Stomach (tissue), 4 donors: ENCODE results near the gene CDK3.
"Not testable (repeated sequence)": the region's sequence is repeated elsewhere in the genome, so short reads cannot be mapped to it uniquely, and the experiment has no call there.

ENCODE experiments used
- EP300 ChIP-seq: sonication (generic); formaldehyde crosslinking; IDR thresholded peaks from one replicate; pipeline ENCODE4 v1.6.1; 2017; ENCODE audit warnings: antibody characterized with exemption
- TF ChIP-seq, protein P1 (sequence below), 7 experiments: fragments of 450-650 bp in 4 of 7; fragments of 200-600 bp in 3 of 7; sonication (generic) in 3 of 7; IDR thresholded peaks; one replicate each; pipeline ENCODE4 v1.5.1; 2016 to 2019; ENCODE audit warnings: antibody characterized with exemption in 7 of 7, control low read depth in 2 of 7, mild to moderate bottlenecking in 1 of 7

DNA sequence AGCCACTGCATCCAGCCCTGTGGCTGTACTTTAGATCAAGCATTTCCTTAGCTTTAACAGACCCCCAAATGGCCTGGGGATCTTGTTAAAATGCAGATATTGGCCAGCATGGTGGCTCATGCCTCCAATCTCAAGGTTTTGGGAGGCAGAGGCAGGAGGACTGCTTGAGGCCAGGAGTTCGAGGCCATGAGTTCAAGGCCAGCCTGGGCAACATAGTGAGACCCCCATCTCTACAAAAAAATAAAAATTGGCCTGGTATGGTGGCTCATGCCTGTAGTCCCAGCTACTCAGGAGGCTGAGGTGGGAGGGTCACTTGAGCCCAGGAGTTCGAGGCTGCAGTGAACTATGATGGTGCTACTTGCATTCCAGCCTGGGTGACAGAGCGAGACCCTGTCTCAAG lies 42.2 kb downstream of the CDK3 start:
- TF ChIP-seq, protein P1, sequence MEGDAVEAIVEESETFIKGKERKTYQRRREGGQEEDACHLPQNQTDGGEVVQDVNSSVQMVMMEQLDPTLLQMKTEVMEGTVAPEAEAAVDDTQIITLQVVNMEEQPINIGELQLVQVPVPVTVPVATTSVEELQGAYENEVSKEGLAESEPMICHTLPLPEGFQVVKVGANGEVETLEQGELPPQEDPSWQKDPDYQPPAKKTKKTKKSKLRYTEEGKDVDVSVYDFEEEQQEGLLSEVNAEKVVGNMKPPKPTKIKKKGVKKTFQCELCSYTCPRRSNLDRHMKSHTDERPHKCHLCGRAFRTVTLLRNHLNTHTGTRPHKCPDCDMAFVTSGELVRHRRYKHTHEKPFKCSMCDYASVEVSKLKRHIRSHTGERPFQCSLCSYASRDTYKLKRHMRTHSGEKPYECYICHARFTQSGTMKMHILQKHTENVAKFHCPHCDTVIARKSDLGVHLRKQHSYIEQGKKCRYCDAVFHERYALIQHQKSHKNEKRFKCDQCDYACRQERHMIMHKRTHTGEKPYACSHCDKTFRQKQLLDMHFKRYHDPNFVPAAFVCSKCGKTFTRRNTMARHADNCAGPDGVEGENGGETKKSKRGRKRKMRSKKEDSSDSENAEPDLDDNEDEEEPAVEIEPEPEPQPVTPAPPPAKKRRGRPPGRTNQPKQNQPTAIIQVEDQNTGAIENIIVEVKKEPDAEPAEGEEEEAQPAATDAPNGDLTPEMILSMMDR (IDR thresholded peaks at IDR 0.05) = not testable (repeated sequence)
- not testable (repeated sequence) for TF ChIP-seq EP300
